BLaER1 (cell line): Measurements from ENCODE around the gene TEX51.

Experiments used
- H3K27ac ChIP-seq: shearing (Covaris generic); formaldehyde crosslinking; 2 replicates; pipeline ENCODE4 v1.8.1; 2022
- H3K27me3 ChIP-seq: shearing (Covaris generic); formaldehyde crosslinking; 2 replicates; pipeline ENCODE4 v1.8.1; 2022
- H3K36me3 ChIP-seq: shearing (Covaris generic); formaldehyde crosslinking; 2 replicates; pipeline ENCODE4 v1.8.1; 2022
- H3K4me1 ChIP-seq: shearing (Covaris generic); formaldehyde crosslinking; 2 replicates; pipeline ENCODE4 v1.8.1; 2022
- H3K4me2 ChIP-seq: shearing (Covaris generic); formaldehyde crosslinking; 2 replicates; pipeline ENCODE4 v1.8.1; 2022
- H3K4me3 ChIP-seq: shearing (Covaris generic); formaldehyde crosslinking; 2 replicates; pipeline ENCODE4 v1.8.1; 2022
- H3K9ac ChIP-seq: shearing (Covaris generic); formaldehyde crosslinking; 2 replicates; pipeline ENCODE4 v1.8.1; 2022
- H3K9me3 ChIP-seq: shearing (Covaris generic); formaldehyde crosslinking; 2 replicates; pipeline ENCODE4 v1.8.1; 2022
- H4K20me1 ChIP-seq: shearing (Covaris generic); formaldehyde crosslinking; 2 replicates; pipeline ENCODE4 v1.8.1; 2022
- Cebpa-rat ChIP-seq: shearing (Covaris generic); IDR thresholded peaks from 2 replicates; pipeline ENCODE4 v1.8.1; 2022

TEX51 gene

DNA sequence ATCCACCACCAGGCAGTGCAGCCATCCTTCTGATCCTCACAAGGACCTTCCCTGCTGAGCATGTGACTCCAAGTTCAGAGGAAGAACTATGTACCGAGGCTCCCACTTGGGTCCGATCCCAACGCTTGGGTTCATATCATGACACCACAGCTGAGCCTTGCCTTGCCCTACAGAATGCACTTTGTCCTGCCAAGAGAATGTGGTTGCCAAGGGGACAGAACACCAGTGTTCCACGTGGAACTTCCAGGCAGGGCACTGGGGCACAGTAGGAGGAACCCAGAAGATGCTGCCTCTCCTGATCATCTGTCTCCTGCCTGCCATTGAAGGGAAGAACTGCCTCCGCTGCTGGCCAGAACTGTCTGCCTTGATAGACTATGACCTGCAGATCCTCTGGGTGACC lies at the start of gene TEX51:
Gene TEX51, plus strand, starts transcription at position 255 of the 400 bp plus-strand sequence. Its CDS starts 29 bp downstream, at position 284.
- 0 out of 2 replicates have a peak, but pooled peaks cover 5% of the 10 kb centered on the region for H3K4me1 ChIP-seq
- no peaks in the 10 kb centered on the region for H4K20me1 ChIP-seq
- H3K27me3 ChIP-seq, result no peaks in the 10 kb centered on the region
- TF ChIP-seq Cebpa-rat, result no peak
- H3K4me3 ChIP-seq, result no peak within 1 kb of the TSS
- no peak within 1 kb of the TSS for H3K9ac ChIP-seq
- no peak within 1 kb of the TSS for H3K27ac ChIP-seq
- no peak within 1 kb of the TSS for H3K4me2 ChIP-seq
- H3K9me3 ChIP-seq, result peaks cover 3% of the 10 kb centered on the region
- no peaks in the 10 kb centered on the region for H3K36me3 ChIP-seq

DNA sequence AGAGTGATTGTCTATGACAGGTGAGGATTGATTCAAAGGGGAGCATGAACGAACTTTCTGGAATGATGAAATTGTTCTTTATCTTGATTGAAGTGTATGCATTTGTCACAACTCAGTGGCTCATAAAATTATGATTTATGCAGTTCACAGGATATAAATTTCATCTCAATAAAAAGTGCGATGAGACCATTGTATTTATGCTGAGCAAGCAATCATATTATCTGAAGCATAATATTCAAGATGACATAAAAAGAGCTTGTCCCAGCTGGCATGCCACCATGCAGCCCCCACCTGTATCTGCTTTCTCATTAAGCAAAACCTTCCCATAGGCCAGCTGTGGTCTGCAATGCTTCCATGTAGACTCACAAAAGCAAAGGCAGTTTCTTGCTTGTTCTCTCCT lies 49.6 kb upstream of the TEX51 start:
- Histone ChIP-seq H3K4me2 (no peak overlapping the region), H3K4me1 (no peaks in the 10 kb centered on the region), H3K36me3 (no peaks in the 10 kb centered on the region), H3K27ac (no peak overlapping the region), H3K9ac (no peak overlapping the region), H4K20me1 (no peaks in the 10 kb centered on the region), H3K9me3 (no peaks in the 10 kb centered on the region), H3K27me3 (no peaks in the 10 kb centered on the region), H3K4me3 (no peak overlapping the region)
- TF ChIP-seq Cebpa-rat, result no peak

- Histone ChIP-seq H3K4me2 (no peak overlapping the region), H4K20me1 (no peaks in the 10 kb centered on the region), H3K4me1 (no peaks in the 10 kb centered on the region), H3K9me3 (no peaks in the 10 kb centered on the region), H3K27ac (no peak overlapping the region), H3K36me3 (no peaks in the 10 kb centered on the region), H3K9ac (no peak overlapping the region), H3K4me3 (no peak overlapping the region), H3K27me3 (no peaks in the 10 kb centered on the region)
- TF ChIP-seq Cebpa-rat, result no peak
Observed at GRCh38 chr2:126849486-126849885, 49.2 kb upstream of the TEX51 start.

- Histone ChIP-seq H3K27me3 (no peaks in the 10 kb centered on the region), H3K4me2 (no peak overlapping the region), H3K4me3 (no peak overlapping the region), H3K9ac (no peak overlapping the region), H3K4me1 (no peaks in the 10 kb centered on the region), H3K36me3 (no peaks in the 10 kb centered on the region), H4K20me1 (no peaks in the 10 kb centered on the region), H3K9me3 (no peaks in the 10 kb centered on the region), H3K27ac (no peak overlapping the region)
- TF ChIP-seq Cebpa-rat, result no peak
Observed at GRCh38 chr2:126849991-126850535, 48.6 kb upstream of the TEX51 start.

DNA sequence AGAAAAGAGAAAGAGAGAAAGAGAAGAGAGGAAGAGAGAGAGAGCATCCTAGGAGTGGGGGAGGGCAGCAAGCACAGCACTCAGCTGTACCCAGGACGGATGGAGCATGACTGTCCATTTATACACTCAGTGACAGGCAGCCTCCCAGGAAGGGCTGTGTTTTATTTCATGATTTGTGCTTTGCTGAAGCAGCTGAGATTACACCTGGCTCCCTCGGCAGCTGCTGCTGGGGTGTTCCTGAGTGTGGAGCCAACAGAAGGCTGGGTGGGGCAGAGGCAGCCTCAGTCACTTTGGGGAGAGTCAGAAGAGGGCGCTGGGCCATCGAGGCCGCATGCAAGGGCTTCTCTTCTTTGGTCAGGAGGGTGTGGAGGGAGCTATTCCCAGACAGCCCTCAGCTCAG lies 47.8 kb upstream of the TEX51 start:
- H3K4me3 ChIP-seq, result no peak overlapping the region
- H3K36me3 ChIP-seq, result no peaks in the 10 kb centered on the region
- no peak overlapping the region for H3K9ac ChIP-seq
- no peaks in the 10 kb centered on the region for H4K20me1 ChIP-seq
- no peaks in the 10 kb centered on the region for H3K9me3 ChIP-seq
- no peak overlapping the region for H3K27ac ChIP-seq
- no peaks in the 10 kb centered on the region for H3K27me3 ChIP-seq
- TF ChIP-seq Cebpa-rat, result no peak
- no peaks in the 10 kb centered on the region for H3K4me1 ChIP-seq
- no peak overlapping the region for H3K4me2 ChIP-seq

DNA sequence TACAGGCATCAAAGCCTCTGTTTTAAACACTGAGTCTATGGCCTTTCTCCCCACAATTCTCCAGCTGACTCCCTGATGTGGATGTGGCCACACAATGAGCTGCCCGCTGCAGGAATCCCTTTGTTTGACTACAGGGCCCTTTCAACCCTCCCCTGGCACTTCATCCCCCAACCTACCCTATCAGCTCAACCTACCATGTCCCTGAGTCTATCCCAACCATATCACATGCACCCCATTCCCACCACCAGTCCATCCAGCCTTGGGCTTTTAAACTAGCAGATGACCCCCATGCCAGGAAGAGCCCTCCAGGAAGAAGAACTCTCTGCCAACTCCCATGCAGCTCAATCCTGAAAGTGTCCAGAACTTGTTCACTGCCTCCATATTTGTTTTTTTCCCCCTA lies 46.9 kb upstream of the TEX51 start:
- H3K27me3 ChIP-seq, result no peaks in the 10 kb centered on the region
- no peak overlapping the region for H3K9ac ChIP-seq
- H4K20me1 ChIP-seq, result no peaks in the 10 kb centered on the region
- no peak overlapping the region for H3K4me2 ChIP-seq
- no peak for TF ChIP-seq Cebpa-rat
- H3K4me1 ChIP-seq, result no peaks in the 10 kb centered on the region
- H3K36me3 ChIP-seq, result no peaks in the 10 kb centered on the region
- no peak overlapping the region for H3K27ac ChIP-seq
- no peak overlapping the region for H3K4me3 ChIP-seq
- H3K9me3 ChIP-seq, result no peaks in the 10 kb centered on the region

DNA sequence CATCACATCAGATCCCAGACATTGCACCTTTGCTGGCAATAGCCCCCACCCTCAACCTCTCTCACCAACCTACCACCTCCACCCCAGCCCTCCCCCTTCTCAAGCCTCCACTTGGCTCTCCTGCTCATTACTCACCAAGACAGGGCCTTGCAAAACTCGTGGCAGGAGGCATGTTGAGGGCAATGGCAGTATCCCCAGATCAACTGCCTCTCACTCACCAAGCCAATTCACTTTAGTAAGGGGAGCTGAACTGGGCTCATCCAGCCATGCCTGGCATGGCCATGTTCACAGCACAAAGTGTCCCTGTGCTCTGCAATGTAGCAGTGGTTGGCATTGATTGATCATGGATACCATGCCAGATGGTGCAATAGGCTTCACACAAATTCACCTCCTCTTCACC lies 46.3 kb upstream of the TEX51 start:
- Histone ChIP-seq H4K20me1 (no peaks in the 10 kb centered on the region), H3K4me2 (no peak overlapping the region), H3K27ac (no peak overlapping the region), H3K9ac (no peak overlapping the region), H3K4me3 (no peak overlapping the region), H3K9me3 (no peaks in the 10 kb centered on the region), H3K4me1 (no peaks in the 10 kb centered on the region; the same call in 1 of the 2 replicates), H3K36me3 (no peaks in the 10 kb centered on the region), H3K27me3 (no peaks in the 10 kb centered on the region)
- TF ChIP-seq Cebpa-rat, result no peak

- H3K9ac ChIP-seq, result no peak overlapping the region
- H3K36me3 ChIP-seq, result no peaks in the 10 kb centered on the region
- no peaks in the 10 kb centered on the region for H3K9me3 ChIP-seq
- no peak overlapping the region for H3K4me3 ChIP-seq
- H3K4me2 ChIP-seq, result no peak overlapping the region
- no peak overlapping the region for H3K27ac ChIP-seq
- no peak for TF ChIP-seq Cebpa-rat
- H4K20me1 ChIP-seq, result no peaks in the 10 kb centered on the region
- no peaks in the 10 kb centered on the region; the same call in 1 of the 2 replicates for H3K4me1 ChIP-seq
- H3K27me3 ChIP-seq, result no peaks in the 10 kb centered on the region
Observed at GRCh38 chr2:126855606-126856005, 43.1 kb upstream of the TEX51 start.

GRCh38 chr2:126856403-126856802 lies 42.3 kb upstream of the TEX51 start:
- 0 out of 2 replicates have a peak overlapping the region, but pooled peaks have one; percentile 7 for H3K4me2 ChIP-seq
- no peaks in the 10 kb centered on the region; the same call in 1 of the 2 replicates for H3K4me1 ChIP-seq
- no peak overlapping the region for H3K4me3 ChIP-seq
- no peak for TF ChIP-seq Cebpa-rat
- H3K36me3 ChIP-seq, result no peaks in the 10 kb centered on the region
- no peaks in the 10 kb centered on the region for H3K9me3 ChIP-seq
- H3K27me3 ChIP-seq, result no peaks in the 10 kb centered on the region
- H3K27ac ChIP-seq, result no peak overlapping the region
- H3K9ac ChIP-seq, result no peak overlapping the region
- no peaks in the 10 kb centered on the region for H4K20me1 ChIP-seq

DNA sequence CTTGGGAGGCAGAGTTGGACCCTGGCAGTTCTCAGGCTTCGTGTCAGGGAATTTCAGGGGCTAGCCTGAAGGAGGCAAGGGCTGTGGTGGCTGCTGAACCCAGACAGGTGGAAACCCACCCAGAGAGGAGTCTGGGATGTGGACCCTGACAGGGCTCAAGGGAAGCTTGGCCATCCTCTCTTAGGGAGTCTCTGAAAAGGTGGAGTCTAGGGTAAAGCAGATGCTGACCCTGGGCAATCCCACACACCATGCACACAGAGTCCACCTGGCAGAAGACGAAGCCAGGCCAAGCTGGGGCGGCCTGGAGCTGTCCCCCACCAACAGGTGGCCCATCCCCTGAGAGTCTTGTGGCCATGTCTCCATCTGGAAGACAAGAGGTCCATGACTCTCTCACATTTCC lies 41.2 kb upstream of the TEX51 start:
- no peak overlapping the region for H3K4me2 ChIP-seq
- no peaks in the 10 kb centered on the region for H3K27me3 ChIP-seq
- H3K27ac ChIP-seq, result no peak overlapping the region
- H3K9ac ChIP-seq, result no peak overlapping the region
- H3K4me3 ChIP-seq, result no peak overlapping the region
- H3K4me1 ChIP-seq, result peaks cover 1% of the 10 kb centered on the region
- no peaks in the 10 kb centered on the region for H4K20me1 ChIP-seq
- no peaks in the 10 kb centered on the region for H3K9me3 ChIP-seq
- TF ChIP-seq Cebpa-rat, result no peak
- H3K36me3 ChIP-seq, result no peaks in the 10 kb centered on the region

- peaks cover 7% of the 10 kb centered on the region for H3K4me1 ChIP-seq
Observed at GRCh38 chr2:126858013-126858412, 40.7 kb upstream of the TEX51 start.

More at GRCh38 chr2:126858013-126858412, 40.7 kb upstream of the TEX51 start:
- Histone ChIP-seq H3K9ac (no peak overlapping the region), H3K9me3 (no peaks in the 10 kb centered on the region), H3K4me2 (no peak overlapping the region), H3K27ac (no peak overlapping the region), H3K4me3 (no peak overlapping the region), H3K36me3 (no peaks in the 10 kb centered on the region), H4K20me1 (no peaks in the 10 kb centered on the region), H3K27me3 (no peaks in the 10 kb centered on the region)
- no peak for TF ChIP-seq Cebpa-rat
